Measurements from ENCODE around the gene GPER1.
A peak's percentile ranks its signal among the peaks of the same experiment; 100 is the strongest.

GPER1 gene

GRCh38 chr7:1042492-1042833 is 45.5 kb upstream of the GPER1 start:
- Histone ChIP-seq H3K36me3 (ENCODE audit: insufficient read depth, low read length) (no peaks in the 10 kb centered on the region; the same call in 1 of the 2 replicates), H3K27ac (ENCODE audit: low read depth, low read length, poor library complexity, severe bottlenecking) (no peak overlapping the region), H3K4me2 (ENCODE audit: low read length) (no peak overlapping the region), H3K79me2 (ENCODE audit: insufficient read depth, low read length) (no peaks in the 10 kb centered on the region), H4K20me1 (ENCODE audit: insufficient read depth, low read length) (no peaks in the 10 kb centered on the region), H3F3A (ENCODE audit: insufficient read depth, low read length) (no peaks in the 10 kb centered on the region), H2AFZ (ENCODE audit: low read length) (no peak overlapping the region), H3K9ac (ENCODE audit: low read length) (no peak overlapping the region), H3K4me3 (ENCODE audit: low read depth, low read length, poor library complexity, severe bottlenecking) (no peak overlapping the region), H3K9me3 (ENCODE audit: low read length) (no peaks in the 10 kb centered on the region), H3K9me2 (ENCODE audit: low read depth, low read length) (no peaks in the 10 kb centered on the region), H3K4me1 (ENCODE audit: insufficient read depth, low read length, severe bottlenecking) (peaks cover 28% of the 10 kb centered on the region), H3K27me3 (ENCODE audit: insufficient read depth, low read length) (no peaks in the 10 kb centered on the region)
- TF ChIP-seq EZH2 (IDR thresholded peaks at IDR 0.05; ENCODE audit: borderline replicate concordance, low read length), result no peak
- TF ChIP-seq CTCF (IDR thresholded peaks at IDR 0.05; ENCODE audit: low read length), result no peak

GRCh38 chr7:1043552-1044188 is 44.2 kb upstream of the GPER1 start:
- peaks cover 28% of the 10 kb centered on the region for H3K4me1 ChIP-seq (ENCODE audit: insufficient read depth, low read length, severe bottlenecking)
- no peaks in the 10 kb centered on the region for H3F3A ChIP-seq (ENCODE audit: insufficient read depth, low read length)
- H3K36me3 ChIP-seq (ENCODE audit: insufficient read depth, low read length), result no peaks in the 10 kb centered on the region; the same call in 1 of the 2 replicates
- H4K20me1 ChIP-seq (ENCODE audit: insufficient read depth, low read length), result no peaks in the 10 kb centered on the region
- no peaks in the 10 kb centered on the region for H3K27me3 ChIP-seq (ENCODE audit: insufficient read depth, low read length)
- H2AFZ ChIP-seq (ENCODE audit: low read length), result no peak overlapping the region
- H3K9me3 ChIP-seq (ENCODE audit: low read length), result no peaks in the 10 kb centered on the region
- TF ChIP-seq CTCF (IDR thresholded peaks at IDR 0.05; ENCODE audit: low read length) (no peak), EZH2 (IDR thresholded peaks at IDR 0.05; ENCODE audit: borderline replicate concordance, low read length) (no peak)
- no peaks in the 10 kb centered on the region for H3K79me2 ChIP-seq (ENCODE audit: insufficient read depth, low read length)
- H3K4me2 ChIP-seq (ENCODE audit: low read length), result peak overlapping the region; percentile 66
- H3K27ac ChIP-seq (ENCODE audit: low read depth, low read length, poor library complexity, severe bottlenecking), result no peak overlapping the region
- H3K4me3 ChIP-seq (ENCODE audit: low read depth, low read length, poor library complexity, severe bottlenecking), result peak overlapping the region; percentile 44
- H3K9ac ChIP-seq (ENCODE audit: low read length), result peak overlapping the region; percentile 22; the same call in 1 of the 2 replicates
- H3K9me2 ChIP-seq (ENCODE audit: low read depth, low read length), result no peaks in the 10 kb centered on the region

DNA sequence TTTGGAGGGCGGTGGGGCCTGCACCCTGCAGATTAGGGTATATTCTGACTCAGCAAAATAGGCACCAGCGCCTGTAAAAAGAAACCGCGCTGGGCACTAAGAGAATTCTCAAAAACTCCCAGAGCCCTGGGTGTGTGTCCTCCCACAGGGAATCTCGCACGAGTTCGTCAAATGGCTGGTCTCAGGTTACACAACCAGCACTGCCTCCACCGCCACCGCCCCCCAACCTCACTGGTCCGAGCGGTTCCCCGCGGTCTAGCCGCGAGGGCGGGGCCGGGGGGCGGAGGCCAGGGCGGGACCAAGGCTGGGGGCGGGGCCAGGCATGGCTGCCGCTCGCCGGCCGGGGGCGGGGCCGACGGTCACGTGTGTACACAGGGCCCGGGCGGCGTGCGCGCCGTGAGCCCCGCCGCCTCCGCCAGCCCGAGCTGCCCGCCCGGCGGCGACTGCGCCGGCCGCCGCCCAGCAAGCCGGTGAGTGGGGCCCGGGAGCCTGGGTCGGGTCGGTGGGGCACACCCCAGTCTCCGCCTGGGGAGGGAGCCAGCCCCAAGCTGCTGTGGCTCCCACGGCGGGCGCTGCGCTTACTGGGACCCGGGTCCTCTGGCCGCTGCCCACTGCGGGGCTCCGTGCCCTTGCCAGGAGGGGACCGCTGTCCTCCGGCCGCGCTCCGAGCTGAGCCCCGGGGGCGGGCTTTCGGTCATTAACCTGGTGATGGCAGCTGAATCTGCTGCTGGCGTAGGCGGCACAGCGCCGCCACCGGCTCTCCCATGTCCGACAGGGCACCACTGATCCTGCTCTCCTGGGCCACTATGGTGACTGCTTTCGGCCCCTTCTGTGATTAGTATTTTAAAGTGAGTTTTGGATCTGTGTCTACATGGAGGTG is 43.5 kb upstream of the GPER1 start, which contains the start of gene GPR146:
TSS of gene GPR146 (plus strand) at position 358 of the 880 bp plus-strand sequence. CDS start 12,970 bp downstream, outside the sequence.
- Histone ChIP-seq H3K79me2 (ENCODE audit: insufficient read depth, low read length) (no peaks in the 10 kb centered on the region), H2AFZ (ENCODE audit: low read length) (no peak within 1 kb of the TSS), H3K9me3 (ENCODE audit: low read length) (no peaks in the 10 kb centered on the region), H3K4me2 (ENCODE audit: low read length) (peak within 1 kb of the TSS; percentile 92), H4K20me1 (ENCODE audit: insufficient read depth, low read length) (no peaks in the 10 kb centered on the region), H3K27ac (ENCODE audit: low read depth, low read length, poor library complexity, severe bottlenecking) (no peak within 1 kb of the TSS), H3K27me3 (ENCODE audit: insufficient read depth, low read length) (no peaks in the 10 kb centered on the region), H3K4me3 (ENCODE audit: low read depth, low read length, poor library complexity, severe bottlenecking) (peak within 1 kb of the TSS; percentile 65), H3K36me3 (ENCODE audit: insufficient read depth, low read length) (no peaks in the 10 kb centered on the region; the same call in 1 of the 2 replicates), H3K9me2 (ENCODE audit: low read depth, low read length) (no peaks in the 10 kb centered on the region), H3K9ac (ENCODE audit: low read length) (peak within 1 kb of the TSS; percentile 61; the same call in 1 of the 2 replicates), H3K4me1 (ENCODE audit: insufficient read depth, low read length, severe bottlenecking) (peaks cover 28% of the 10 kb centered on the region), H3F3A (ENCODE audit: insufficient read depth, low read length) (no peaks in the 10 kb centered on the region)
- TF ChIP-seq CTCF (IDR thresholded peaks at IDR 0.05; ENCODE audit: low read length) (peak; percentile 64), EZH2 (IDR thresholded peaks at IDR 0.05; ENCODE audit: borderline replicate concordance, low read length) (no peak)
